ENCODE measurements around the gene ANKFY1.

GRCh38 chr17:4241535-4241934 lies 22.2 kb downstream of the ANKFY1 start:
- no peak for TF ChIP-seq POLR2A (IDR thresholded peaks at IDR 0.05; ENCODE audit: extremely low read depth, insufficient read length)
- TF ChIP-seq, protein P1, sequence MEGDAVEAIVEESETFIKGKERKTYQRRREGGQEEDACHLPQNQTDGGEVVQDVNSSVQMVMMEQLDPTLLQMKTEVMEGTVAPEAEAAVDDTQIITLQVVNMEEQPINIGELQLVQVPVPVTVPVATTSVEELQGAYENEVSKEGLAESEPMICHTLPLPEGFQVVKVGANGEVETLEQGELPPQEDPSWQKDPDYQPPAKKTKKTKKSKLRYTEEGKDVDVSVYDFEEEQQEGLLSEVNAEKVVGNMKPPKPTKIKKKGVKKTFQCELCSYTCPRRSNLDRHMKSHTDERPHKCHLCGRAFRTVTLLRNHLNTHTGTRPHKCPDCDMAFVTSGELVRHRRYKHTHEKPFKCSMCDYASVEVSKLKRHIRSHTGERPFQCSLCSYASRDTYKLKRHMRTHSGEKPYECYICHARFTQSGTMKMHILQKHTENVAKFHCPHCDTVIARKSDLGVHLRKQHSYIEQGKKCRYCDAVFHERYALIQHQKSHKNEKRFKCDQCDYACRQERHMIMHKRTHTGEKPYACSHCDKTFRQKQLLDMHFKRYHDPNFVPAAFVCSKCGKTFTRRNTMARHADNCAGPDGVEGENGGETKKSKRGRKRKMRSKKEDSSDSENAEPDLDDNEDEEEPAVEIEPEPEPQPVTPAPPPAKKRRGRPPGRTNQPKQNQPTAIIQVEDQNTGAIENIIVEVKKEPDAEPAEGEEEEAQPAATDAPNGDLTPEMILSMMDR (IDR thresholded peaks at IDR 0.05; ENCODE audit: low read depth, low read length): no peak

Measured in NB4 (cell line).